Hepatocyte (in vitro differentiated cells): ENCODE data around the gene FYN.

Experiments
- CTCF ChIP-seq: fragments of 200-600 bp; sonication (generic); IDR thresholded peaks from 2 replicates; pipeline ENCODE4 v1.5.1; 2016; ENCODE audit warnings: antibody characterized with exemption, mild to moderate bottlenecking; ENCODE audit not compliant: poor library complexity
- EZH2 ChIP-seq: fragments of 200-600 bp; sonication (generic); IDR thresholded peaks from 2 replicates; pipeline ENCODE4 v1.6.1; 2016; ENCODE audit warnings: antibody characterized with exemption, mild to moderate bottlenecking, borderline replicate concordance
- EZH2phosphoT487 ChIP-seq: fragments of 200-600 bp; sonication (generic); IDR thresholded peaks from one replicate; pipeline ENCODE4 v1.6.1; 2018; ENCODE audit warnings: antibody characterized with exemption, mild to moderate bottlenecking, low read depth, moderate library complexity; ENCODE audit not compliant: unreplicated experiment, severe bottlenecking

- TF ChIP-seq CTCF (no peak), EZH2phosphoT487 (no peak), EZH2 (no peak)
Observed at GRCh38 chr6:111724505-111724904, 148.7 kb downstream of the FYN start.
